Activated gamma-delta T cell (primary cell): Measurements from ENCODE around the gene SYT13.

ENCODE experiments used
- DNase-seq: peaks from one replicate; lab custom pipeline; 2025; lab: John Stamatoyannopoulos, UW

Gene SYT13

GRCh38 chr11:45217991-45218390 lies 68.2 kb downstream of the SYT13 start:
- DNase-seq = no peak

GRCh38 chr11:45216901-45217300 lies 69.2 kb downstream of the SYT13 start:
- no peak for DNase-seq

GRCh38 chr11:45216031-45216430 lies 70.1 kb downstream of the SYT13 start:
- DNase-seq = no peak

GRCh38 chr11:45215098-45215865 lies 70.9 kb downstream of the SYT13 start:
- DNase-seq = no peak

GRCh38 chr11:45213717-45214116 lies 72.4 kb downstream of the SYT13 start:
- DNase-seq = no peak

GRCh38 chr11:45213316-45213665 lies 72.8 kb downstream of the SYT13 start:
- no peak for DNase-seq

GRCh38 chr11:45212566-45213315 lies 73.4 kb downstream of the SYT13 start:
- DNase-seq = no peak

- no peak for DNase-seq
Measured at GRCh38 chr11:45211732-45212131, 74.4 kb downstream of the SYT13 start.

GRCh38 chr11:45210846-45211245 lies 75.3 kb downstream of the SYT13 start:
- DNase-seq = no peak

- DNase-seq = no peak
Measured at GRCh38 chr11:45209891-45210699, 76.0 kb downstream of the SYT13 start.

GRCh38 chr11:45209000-45209879 lies 76.9 kb downstream of the SYT13 start:
- DNase-seq = no peak

GRCh38 chr11:45208135-45208534 lies 78.0 kb downstream of the SYT13 start:
- DNase-seq = no peak

- no peak for DNase-seq
Measured at GRCh38 chr11:45205978-45206377, 80.2 kb downstream of the SYT13 start.

- DNase-seq = no peak
Measured at GRCh38 chr11:45204761-45205160, 81.4 kb downstream of the SYT13 start.

- DNase-seq = no peak
Measured at GRCh38 chr11:45193695-45194094, 92.4 kb downstream of the SYT13 start.
